H1 (cell line): ENCODE measurements around the gene SNRNP200. TPM values are rescaled to one million over a fixed set of nuclear protein-coding genes. Genes with fewer than 3 reads are reported as not detected.

Experiments
- CTCF ChIA-PET: fragments of 300-600 bp; sonication (Branson Sonifier 250); formaldehyde crosslinking; loops from one replicate; lab custom pipeline; 2021; ENCODE audit not compliant: partially characterized antibody; lab: Charles Lee
- POLR2A ChIA-PET: fragments of 300-600 bp; sonication (Branson Sonifier 250); formaldehyde crosslinking; loops from one replicate; lab custom pipeline; 2021; ENCODE audit warnings: inconsistent platforms; ENCODE audit not compliant: partially characterized antibody; lab: Charles Lee
- DNase-seq, 2 experiments: peaks; one replicate each; pipeline versions ENCODE4 v3.0.0 to v3.0.0-alpha.2; 2010 to 2022; ENCODE audit warnings: low spot score in 2 of 2, low read depth in 1 of 2, mixed read lengths in 1 of 2
- FAIRE-seq: peaks from 2 replicates; lab custom pipeline; 2011; peaks lifted over from hg19 to GRCh38; lab: Jason Lieb, UNC
- H2AFZ ChIP-seq: 2 replicates; pipeline ENCODE4 v1.8.1; 2012; ENCODE audit warnings: low read length, inconsistent platforms
- H2AK5ac ChIP-seq: 2 replicates; pipeline ENCODE4 v1.6.1; 2013; ENCODE audit warnings: low read depth, low read length
- H2BK120ac ChIP-seq: replicated peaks from 2 replicates; pipeline ENCODE3; 2013; ENCODE audit warnings: low read depth, low read length, inconsistent platforms
- H2BK12ac ChIP-seq: 2 replicates; pipeline ENCODE4 v1.6.1; 2013; ENCODE audit warnings: low read depth, low read length
- H2BK15ac ChIP-seq: 2 replicates; pipeline ENCODE4 v1.6.1; 2013; ENCODE audit warnings: low read length
- H2BK20ac ChIP-seq: 2 replicates; pipeline ENCODE4 v1.6.1; 2013; ENCODE audit warnings: low read length
- H2BK5ac ChIP-seq: 2 replicates; pipeline ENCODE4 v1.6.1; 2013; ENCODE audit warnings: low read depth, low read length
- H3K14ac ChIP-seq: 2 replicates; pipeline ENCODE4 v1.6.1; 2013; ENCODE audit warnings: inconsistent platforms; ENCODE audit not compliant: insufficient read length
- H3K18ac ChIP-seq: 2 replicates; pipeline ENCODE4 v1.6.1; 2013; ENCODE audit warnings: low read length; ENCODE audit errors: extremely low read depth
- H3K23ac ChIP-seq: 2 replicates; pipeline ENCODE4 v1.6.1; 2013; ENCODE audit warnings: inconsistent platforms; ENCODE audit not compliant: insufficient read length
- H3K23me2 ChIP-seq: 2 replicates; pipeline ENCODE4 v1.6.1; 2013; ENCODE audit warnings: low read depth, low read length
- H3K27ac ChIP-seq: 2 replicates; pipeline ENCODE4 v1.6.1; 2011; ENCODE audit warnings: low read depth, low read length, inconsistent platforms
- H3K27me3 ChIP-seq, 4 experiments: replicated peaks in 1 of 4; 1 replicate in 1 of 4; 2 replicates in 3 of 4; pipeline versions ENCODE4 v1.6.1 to v1.8.1; 2011 to 2013; ENCODE audit warnings: low read length in 3 of 4, mild to moderate bottlenecking in 3 of 4, inconsistent platforms in 2 of 4, mixed read lengths in 2 of 4, moderate library complexity in 1 of 4; ENCODE audit not compliant: control insufficient read depth in 3 of 4, insufficient read depth in 3 of 4; ENCODE audit errors: extremely low read depth in 1 of 4
- H3K36me3 ChIP-seq, 4 experiments: 2 replicates each; pipeline versions ENCODE4 v1.6.1 to v1.8.1; 2011 to 2013; ENCODE audit warnings: mild to moderate bottlenecking in 4 of 4, low read length in 3 of 4, moderate library complexity in 2 of 4, control low read depth in 1 of 4, inconsistent platforms in 1 of 4; ENCODE audit not compliant: insufficient read depth in 4 of 4, control insufficient read depth in 2 of 4
- H3K4ac ChIP-seq: replicated peaks from 2 replicates; pipeline ENCODE3; 2013; ENCODE audit warnings: low read length, low read depth, mixed read lengths, inconsistent platforms; ENCODE audit not compliant: insufficient read length
- H3K4me1 ChIP-seq, 4 experiments: replicated peaks in 1 of 4; 1 replicate in 1 of 4; 2 replicates in 3 of 4; pipeline versions ENCODE4 v1.6.1 to v1.8.1; 2011 to 2013; ENCODE audit warnings: low read length in 3 of 4, inconsistent platforms in 2 of 4, mixed read lengths in 1 of 4; ENCODE audit not compliant: insufficient read depth in 4 of 4, control insufficient read depth in 3 of 4
- H3K4me2 ChIP-seq, 2 experiments: 2 replicates each; pipeline versions ENCODE4 v1.6.1 to v1.8.1; 2011 to 2013; ENCODE audit warnings: low read depth in 2 of 2, low read length in 2 of 2, control low read depth in 1 of 2, inconsistent platforms in 1 of 2, mild to moderate bottlenecking in 1 of 2; ENCODE audit not compliant: insufficient read depth in 1 of 2
- H3K4me3 ChIP-seq, 4 experiments: fragments of 200-600, 300-600 bp in 1 of 4; sonication (generic), shearing (Covaris generic), sonication (Bioruptor Twin) in 1 of 4; 2 replicates each; pipeline versions ENCODE4 v1.5.1 to v1.8.1; 2011 to 2016; ENCODE audit warnings: low read length in 4 of 4, low read depth in 3 of 4, control low read depth in 2 of 4, inconsistent platforms in 2 of 4, mild to moderate bottlenecking in 2 of 4, mixed read lengths in 1 of 4, moderate library complexity in 1 of 4; ENCODE audit not compliant: insufficient read depth in 2 of 4; ENCODE audit errors: extremely low read depth in 1 of 4
- H3K56ac ChIP-seq: replicated peaks from 2 replicates; pipeline ENCODE3; 2013; ENCODE audit warnings: low read depth, mild to moderate bottlenecking, mixed read lengths, low read length, inconsistent platforms; ENCODE audit not compliant: insufficient read length
- H3K79me1 ChIP-seq: 2 replicates; pipeline ENCODE4 v1.6.1; 2013; ENCODE audit warnings: low read depth, low read length, control low read depth
- H3K79me2 ChIP-seq, 2 experiments: 2 replicates each; pipeline versions ENCODE4 v1.6.1 to v1.8.1; 2012 to 2013; ENCODE audit warnings: low read length in 2 of 2, mild to moderate bottlenecking in 2 of 2, inconsistent platforms in 1 of 2; ENCODE audit not compliant: insufficient read depth in 2 of 2, control insufficient read depth in 1 of 2
- H3K9ac ChIP-seq, 4 experiments: replicated peaks in 1 of 4; 1 replicate in 1 of 4; 2 replicates in 3 of 4; pipeline versions ENCODE4 v1.6.1 to v1.8.1; 2011 to 2013; ENCODE audit warnings: low read depth in 3 of 4, low read length in 3 of 4, control low read depth in 2 of 4, mild to moderate bottlenecking in 2 of 4, moderate library complexity in 2 of 4, inconsistent platforms in 1 of 4; ENCODE audit errors: extremely low read depth in 1 of 4
- H3K9me3 ChIP-seq, 2 experiments: 2 replicates each; pipeline versions ENCODE4 v1.6.1 to v1.8.1; 2012 to 2013; ENCODE audit warnings: mild to moderate bottlenecking in 2 of 2, moderate library complexity in 2 of 2, control low read depth in 1 of 2, inconsistent platforms in 1 of 2, low read depth in 1 of 2, low read length in 1 of 2, mixed read lengths in 1 of 2; ENCODE audit not compliant: insufficient read depth in 2 of 2
- H4K20me1 ChIP-seq, 2 experiments: replicated peaks in 1 of 2; 2 replicates each; pipeline versions ENCODE3 to v1.8.1; 2011 to 2013; ENCODE audit warnings: inconsistent platforms in 2 of 2, low read length in 2 of 2, mild to moderate bottlenecking in 1 of 2; ENCODE audit not compliant: insufficient read depth in 2 of 2, control insufficient read depth in 1 of 2
- H4K5ac ChIP-seq: 2 replicates; pipeline ENCODE4 v1.6.1; 2013; ENCODE audit warnings: low read length, low read depth, mixed read lengths, inconsistent platforms; ENCODE audit not compliant: insufficient read length
- H4K8ac ChIP-seq: 2 replicates; pipeline ENCODE4 v1.8.0; 2013; ENCODE audit warnings: mild to moderate bottlenecking, moderate library complexity, low read length, inconsistent platforms; ENCODE audit not compliant: insufficient read depth; ENCODE audit errors: extremely low read depth
- H4K91ac ChIP-seq: replicated peaks from 2 replicates; pipeline ENCODE3; 2013; ENCODE audit warnings: low read length, mixed read lengths, inconsistent platforms; ENCODE audit not compliant: insufficient read length
- ATF3 ChIP-seq: IDR thresholded peaks from 2 replicates; pipeline ENCODE4 v1.6.1; 2011; ENCODE audit warnings: low read depth, mild to moderate bottlenecking, low read length; ENCODE audit not compliant: insufficient read depth
- CTBP2 ChIP-seq: IDR thresholded peaks from 2 replicates; pipeline ENCODE4 v1.7.0; 2011; ENCODE audit warnings: borderline replicate concordance, mild to moderate bottlenecking, moderate library complexity, mixed read lengths, low read length; ENCODE audit not compliant: insufficient read depth, insufficient read length
- E2F6 ChIP-seq: IDR thresholded peaks from 2 replicates; pipeline ENCODE4 v1.6.1; 2012; ENCODE audit warnings: inconsistent platforms
- EZH2 ChIP-seq: fragments of 200-600 bp; sonication (generic); IDR thresholded peaks from 2 replicates; pipeline ENCODE4 v1.7.1; 2012; ENCODE audit warnings: low read depth, mild to moderate bottlenecking, moderate library complexity, low read length, inconsistent platforms; ENCODE audit not compliant: severe bottlenecking
- JUND ChIP-seq: IDR thresholded peaks from 2 replicates; pipeline ENCODE4 v1.6.1; 2011; ENCODE audit warnings: mild to moderate bottlenecking, improper control_type of control experiment, low read length
- NANOG ChIP-seq: IDR thresholded peaks from 2 replicates; pipeline ENCODE4 v1.6.1; 2011; ENCODE audit warnings: low read length, low read depth, mild to moderate bottlenecking, inconsistent platforms; ENCODE audit not compliant: insufficient read depth, poor library complexity, severe bottlenecking
- RXRA ChIP-seq: IDR thresholded peaks from 2 replicates; pipeline ENCODE4 v1.6.1; 2011; ENCODE audit warnings: low read depth, mild to moderate bottlenecking, low read length, moderate library complexity; ENCODE audit not compliant: insufficient read depth
- USF2 ChIP-seq: IDR thresholded peaks from 2 replicates; pipeline ENCODE4 v1.6.1; 2011; ENCODE audit warnings: low read length, improper control_type of control experiment
- WGBS, 2 experiments: shearing (Covaris generic) in 1 of 2; methylation state at CpG; one replicate each; pipeline versions ENCODE4 v1.1.6 to v1.1.7; 2013 to 2015; ENCODE audit warnings: low lambda C conversion rate in 2 of 2, mixed read lengths in 2 of 2, inconsistent platforms in 1 of 2, low coverage in 1 of 2, missing lambda C conversion rate in 1 of 2; ENCODE audit not compliant: insufficient replicate concordance in 2 of 2, insufficient coverage in 1 of 2, insufficient read length in 1 of 2; ENCODE audit errors: extremely low coverage in 1 of 2, missing lambda C conversion rate in 1 of 2; 5-methylcytosine and 5-hydroxymethylcytosine counted together
- polyA plus RNA-seq, 7 experiments: library from polyadenylated mRNA; depleted of rRNA in 3 of 7; stranded (reverse) in 5 of 7; unstranded in 2 of 7; fragments of >200 nt in 5 of 7; fragments of 200-250 nt in 2 of 7; gene quantifications; 1 replicate in 5 of 7; 2 replicates in 1 of 7; 4 replicates in 1 of 7; pipeline versions ENCODE4 v1.2.1 to v1.2.3, GENCODE V29; 2011 to 2013; ENCODE audit warnings: missing spikeins in 2 of 7, mixed read lengths in 2 of 7
- total RNA-seq: library from RNA; stranded (reverse); fragmentation: NEBNext Ultra II Directional; extraction: Animal tissue kit (Norgen Biotek cat#: 25700); gene quantifications from 2 replicates; pipeline ENCODE4 v1.2.1, GENCODE V29; 2021

The SNRNP200 gene
- total and polyA plus RNA-seq, 2 of the 8 experiments (the other 6 are each of a cell fraction or from before 2014, with no cell fraction given), result 190 to 289 TPM

DNA sequence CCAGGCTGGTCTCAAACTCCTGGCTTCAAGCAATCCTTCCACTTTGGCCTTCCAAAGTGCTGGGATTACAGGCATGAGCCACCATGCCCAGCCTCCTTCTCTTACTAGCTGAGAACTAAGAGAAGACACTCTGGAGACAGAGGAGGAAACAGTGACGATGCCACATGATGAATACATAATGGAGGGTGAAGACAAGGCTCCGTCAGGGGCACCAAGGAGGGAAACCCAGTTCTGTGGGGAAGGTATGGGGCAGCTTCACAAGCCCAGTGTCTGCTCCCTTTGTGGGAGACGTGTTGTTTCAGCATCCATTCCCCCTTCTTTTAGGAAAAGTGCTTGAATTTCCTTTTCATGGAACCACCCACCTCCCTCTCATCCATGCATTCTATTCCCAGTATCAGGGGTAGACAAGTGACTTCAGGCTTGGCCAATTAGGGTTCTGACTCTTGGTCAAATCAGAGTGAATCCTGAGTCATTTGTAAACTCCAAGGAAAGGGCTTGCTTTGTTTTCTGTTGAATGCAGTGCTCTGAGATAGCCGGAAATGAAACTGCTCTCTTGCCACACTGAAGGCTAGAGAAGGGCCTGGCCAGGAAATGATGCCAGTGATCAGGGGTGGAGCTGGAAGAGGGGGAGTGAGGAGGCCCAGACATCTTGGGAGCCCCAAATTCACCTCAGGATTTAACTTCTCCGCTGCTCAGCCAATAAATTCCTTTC lies 63.3 kb downstream of the SNRNP200 start:
- no peak for DNase-seq
- no peak overlapping the region for H3K4me3 ChIP-seq
- H2BK120ac ChIP-seq, result no peak overlapping the region
- no peak overlapping the region for H3K14ac ChIP-seq
- no peaks in the 10 kb centered on the region for H3K79me1 ChIP-seq
- no peak overlapping the region for H3K56ac ChIP-seq
- H4K20me1 ChIP-seq, result no peaks in the 10 kb centered on the region
- no peaks in the 10 kb centered on the region for H3K9me3 ChIP-seq
- H2BK5ac ChIP-seq, result no peak overlapping the region
- H3K23ac ChIP-seq, result no peak overlapping the region
- no peaks in the 10 kb centered on the region for H3K23me2 ChIP-seq
- H3K18ac ChIP-seq, result no peak overlapping the region
- no peak overlapping the region for H3K4ac ChIP-seq
- H4K5ac ChIP-seq, result no peak overlapping the region
- H3K4me2 ChIP-seq, result no peak overlapping the region
- ChIA-PET POLR2A (interaction anchor here (0.6 to 0.9 kb wide), 3 partner anchors 33 to 299 kb away, joined by 3 read pairs; partner anchors contain the start of gene ADRA2B), CTCF (interaction anchor here (0.7 to 4.7 kb wide), 15 partner anchors 8 to 249 kb away, joined by 3 to 43 read pairs (median 5); no protein-coding TSS in a partner anchor)
- H4K8ac ChIP-seq, result no peak overlapping the region
- no peak overlapping the region for H2BK12ac ChIP-seq
- H2BK20ac ChIP-seq, result no peak overlapping the region
- no peak overlapping the region for H2AK5ac ChIP-seq
- no peak overlapping the region for H4K91ac ChIP-seq
- no peak overlapping the region for H2BK15ac ChIP-seq
- FAIRE-seq, result no peak
- peaks cover 0 to 3% (median 0%) of the 10 kb centered on the region in 4 experiments; a peak in 1 of 7 replicates for H3K4me1 ChIP-seq
- H3K27ac ChIP-seq, result no peak overlapping the region
- H3K9ac ChIP-seq, result no peak overlapping the region
- no peaks in the 10 kb centered on the region for H3K27me3 ChIP-seq
- 90% methylated on average over 5 of the region's 5 CpGs; no CpG with 5 or more reads in 1 of the 2 experiments for WGBS, 2 experiments
- H3K79me2 ChIP-seq, result no peaks in the 10 kb centered on the region
- TF ChIP-seq JUND (no peak), NANOG (no peak), EZH2 (no peak), USF2 (no peak), E2F6 (no peak), CTBP2 (no peak), ATF3 (no peak), RXRA (no peak)
- no peak overlapping the region for H2AFZ ChIP-seq
- no peaks in the 10 kb centered on the region for H3K36me3 ChIP-seq
